GM18520 (cell line): ENCODE results near the gene SUCLG1.
A peak's percentile ranks its signal among the peaks of the same experiment; 100 is the strongest.
"Not testable (repeated sequence)": the region's sequence is repeated elsewhere in the genome, so short reads cannot be mapped to it uniquely, and the experiment has no call there.

Experiments used
- ATAC-seq: cut with Tn5 transposase; IDR thresholded peaks from one replicate; pipeline ENCODE4 v1.9.1; 2021; ENCODE audit not compliant: unreplicated experiment

The SUCLG1 gene

GRCh38 chr2:84459018-84459943 is at the start of gene SUCLG1:
Gene SUCLG1, minus strand, starts transcription at chr2:84459280. Its CDS starts 11 bp downstream, at chr2:84459269.
- ATAC-seq: peak; percentile 91

GRCh38 chr2:84498150-84498799 is 39.2 kb upstream of the SUCLG1 start:
- ATAC-seq: no peak

- no peak for ATAC-seq
These were observed 38.2 kb upstream of the SUCLG1 start for GRCh38 chr2:84497285-84497684.

- no peak for ATAC-seq
These were observed 37.3 kb upstream of the SUCLG1 start for GRCh38 chr2:84496386-84496785.

- peak; percentile 68 for ATAC-seq
These were observed 36.6 kb upstream of the SUCLG1 start for GRCh38 chr2:84495539-84496146.

GRCh38 chr2:84494070-84494469 is 35.0 kb upstream of the SUCLG1 start:
- no peak for ATAC-seq

- ATAC-seq: no peak
These were observed 34.4 kb upstream of the SUCLG1 start for GRCh38 chr2:84493514-84493913.

GRCh38 chr2:84492571-84492970 is 33.5 kb upstream of the SUCLG1 start:
- ATAC-seq: no peak

GRCh38 chr2:84491741-84492140 is 32.7 kb upstream of the SUCLG1 start:
- ATAC-seq: no peak

GRCh38 chr2:84491256-84491655 is 32.2 kb upstream of the SUCLG1 start:
- no peak for ATAC-seq

GRCh38 chr2:84487298-84487996 is 28.4 kb upstream of the SUCLG1 start:
- ATAC-seq: no peak

- ATAC-seq: no peak
These were observed 27.5 kb upstream of the SUCLG1 start for GRCh38 chr2:84486441-84487115.

GRCh38 chr2:84483320-84483719 is 24.2 kb upstream of the SUCLG1 start:
- no peak for ATAC-seq

- no peak for ATAC-seq
These were observed 23.5 kb upstream of the SUCLG1 start for GRCh38 chr2:84482603-84483002.

GRCh38 chr2:84481702-84482101 is 22.6 kb upstream of the SUCLG1 start:
- no peak for ATAC-seq

GRCh38 chr2:84478867-84479266 is 19.8 kb upstream of the SUCLG1 start:
- ATAC-seq: no peak

GRCh38 chr2:84477886-84478285 is 18.8 kb upstream of the SUCLG1 start:
- ATAC-seq: no peak

- ATAC-seq: no peak
These were observed 15.1 kb upstream of the SUCLG1 start for GRCh38 chr2:84474176-84474575.

- ATAC-seq: no peak
These were observed 13.9 kb upstream of the SUCLG1 start for GRCh38 chr2:84472856-84473565.

- not testable (repeated sequence) for ATAC-seq
These were observed 13.3 kb upstream of the SUCLG1 start for GRCh38 chr2:84472423-84472822.
